Stimulated activated CD8-positive, alpha-beta memory T cell treated with anti-CD3 and anti-CD28 coated beads, Interleukin-12 subunit alpha, Interleukin-12 subunit beta, amount 100 ng/mL, for 24 hours (primary cell): ENCODE measurements around the gene PKNOX1.
"Not testable (repeated sequence)": the region's sequence is repeated elsewhere in the genome, so short reads cannot be mapped to it uniquely, and the experiment has no call there.

ENCODE experiments used
- DNase-seq: peaks from one replicate; pipeline ENCODE4 v3.0.0-alpha.2; 2020; ENCODE audit errors: extremely low read depth

PKNOX1 gene

DNA sequence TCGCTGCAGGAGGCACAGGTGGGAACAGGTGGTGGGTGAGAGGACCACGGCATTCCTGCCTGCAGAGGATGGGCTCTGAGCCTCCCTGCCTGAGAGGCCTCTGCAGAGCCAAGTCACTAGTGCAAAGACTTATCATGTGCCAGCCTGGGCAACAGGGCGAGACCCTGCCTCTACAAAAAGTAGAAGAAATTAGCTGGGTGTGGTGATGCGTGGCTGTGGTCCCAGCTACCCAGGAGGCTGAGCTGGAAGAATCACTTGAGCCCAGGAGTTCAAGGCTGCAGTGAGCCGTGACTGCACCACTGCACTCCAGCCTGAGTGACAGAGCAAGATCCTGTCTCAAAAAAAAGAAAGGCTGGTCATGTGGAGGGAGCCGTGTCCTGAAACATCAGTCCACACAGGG is 46.4 kb downstream of the PKNOX1 start:
- DNase-seq: no peak

DNA sequence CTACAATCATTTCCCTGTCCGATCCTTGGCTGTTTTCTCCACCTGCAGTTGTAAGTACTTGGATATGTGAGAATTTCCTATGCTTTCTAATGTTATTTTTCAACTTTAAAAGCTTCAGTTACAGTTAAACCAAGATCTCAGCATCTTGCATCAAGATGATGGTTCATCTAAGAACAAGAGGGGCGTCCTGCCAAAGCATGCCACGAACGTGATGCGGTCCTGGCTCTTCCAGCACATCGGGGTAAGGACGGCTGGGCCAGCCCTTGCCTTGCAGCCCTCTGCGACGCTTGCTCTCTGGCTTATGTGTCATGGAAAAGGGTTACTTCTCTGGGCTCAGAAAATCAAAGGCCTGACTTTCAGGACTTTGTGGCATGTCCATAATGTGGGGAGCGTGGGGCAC is 46.8 kb downstream of the PKNOX1 start:
- DNase-seq: no peak

DNA sequence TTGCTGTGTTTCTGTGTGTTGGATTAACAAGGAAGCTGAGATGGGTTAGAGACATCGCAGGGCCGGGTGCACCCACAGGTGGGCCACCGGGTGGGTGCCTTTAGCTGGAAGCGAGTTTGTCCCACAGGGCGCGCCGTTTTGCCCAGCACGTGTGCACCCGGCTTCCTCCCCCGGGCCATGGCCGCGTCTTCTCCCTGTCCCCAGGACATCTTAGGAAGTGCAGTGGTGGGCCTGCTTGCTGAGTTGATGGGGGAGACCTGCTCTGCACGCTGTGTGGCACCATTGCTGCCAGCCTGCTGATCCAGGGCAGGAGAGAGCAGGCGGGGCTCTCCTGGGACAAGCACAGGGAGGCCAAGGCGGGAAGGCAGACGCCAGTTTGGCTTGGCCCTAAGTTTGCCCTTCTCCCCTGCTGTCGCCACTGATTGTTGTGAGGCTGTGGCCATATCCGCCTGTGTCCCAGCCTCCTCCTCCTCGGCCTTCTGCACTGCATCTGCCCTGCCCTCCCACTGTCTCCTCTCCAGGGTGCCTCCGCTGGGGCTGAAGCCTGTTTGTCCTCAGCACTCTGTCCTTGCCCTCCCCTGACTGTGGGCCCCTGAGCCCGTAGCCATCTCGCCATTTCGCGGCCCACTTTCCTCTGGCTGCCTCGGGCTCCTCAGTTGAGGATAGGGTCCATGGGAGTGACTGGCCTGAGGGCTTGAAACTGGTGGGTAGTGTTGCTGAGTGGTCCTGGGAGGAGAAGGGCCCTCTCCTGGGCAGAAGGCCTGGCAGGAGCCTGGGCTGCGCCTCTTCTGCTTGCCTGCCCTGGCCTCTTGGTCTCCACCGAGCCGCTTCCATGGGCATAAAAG is 47.6 kb downstream of the PKNOX1 start:
- DNase-seq: no peak

DNA sequence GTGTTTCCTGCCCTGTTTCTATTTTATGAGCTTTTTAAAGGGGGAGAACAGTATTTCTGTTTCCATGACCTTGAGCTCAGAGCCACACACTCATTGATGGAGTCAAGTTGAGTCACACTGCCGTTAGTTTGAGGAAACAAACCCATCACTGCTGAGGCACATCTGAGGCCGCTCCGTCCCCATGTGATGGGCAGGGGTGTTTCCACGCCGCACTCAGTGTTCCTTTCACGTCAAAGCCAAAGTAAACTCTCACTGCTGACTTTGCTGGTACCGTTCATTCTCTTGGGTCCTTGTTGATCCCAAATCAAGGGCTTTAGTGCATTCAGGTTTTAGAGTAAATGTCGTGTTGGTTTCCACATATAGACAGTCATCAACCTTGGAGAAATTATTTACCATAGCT is 48.8 kb downstream of the PKNOX1 start:
- no peak for DNase-seq

DNA sequence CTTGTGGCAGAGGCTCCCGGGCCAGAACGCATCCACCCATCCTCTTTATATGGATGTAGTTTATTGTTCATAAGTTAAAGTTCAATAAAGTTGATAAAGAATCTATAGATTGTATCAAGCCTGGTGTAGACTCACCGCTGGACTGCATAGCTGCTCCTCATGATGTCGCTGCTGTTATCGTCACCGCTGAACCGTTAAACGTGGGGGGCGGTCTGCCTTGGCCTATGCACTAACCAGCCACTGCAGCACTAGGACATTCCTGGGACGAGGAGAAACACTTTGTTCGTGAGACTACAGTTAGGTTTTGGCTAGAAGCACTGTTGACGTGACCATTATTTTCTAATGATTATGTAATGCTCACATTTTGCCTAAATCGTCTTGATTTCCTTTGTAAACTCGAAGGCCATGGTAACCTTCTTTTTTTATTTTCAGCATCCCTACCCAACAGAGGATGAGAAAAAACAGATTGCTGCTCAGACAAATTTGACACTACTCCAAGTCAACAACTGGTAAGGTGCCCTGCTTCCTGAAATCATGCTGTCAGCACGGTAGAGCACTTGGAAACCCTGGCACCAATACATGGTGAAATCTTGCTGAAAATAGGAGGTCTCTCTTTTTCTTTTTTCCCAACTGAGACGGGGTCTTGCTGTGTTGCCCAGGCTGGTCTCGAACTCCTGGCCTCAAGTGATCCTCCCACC is 50.2 kb downstream of the PKNOX1 start:
- no peak for DNase-seq

DNA sequence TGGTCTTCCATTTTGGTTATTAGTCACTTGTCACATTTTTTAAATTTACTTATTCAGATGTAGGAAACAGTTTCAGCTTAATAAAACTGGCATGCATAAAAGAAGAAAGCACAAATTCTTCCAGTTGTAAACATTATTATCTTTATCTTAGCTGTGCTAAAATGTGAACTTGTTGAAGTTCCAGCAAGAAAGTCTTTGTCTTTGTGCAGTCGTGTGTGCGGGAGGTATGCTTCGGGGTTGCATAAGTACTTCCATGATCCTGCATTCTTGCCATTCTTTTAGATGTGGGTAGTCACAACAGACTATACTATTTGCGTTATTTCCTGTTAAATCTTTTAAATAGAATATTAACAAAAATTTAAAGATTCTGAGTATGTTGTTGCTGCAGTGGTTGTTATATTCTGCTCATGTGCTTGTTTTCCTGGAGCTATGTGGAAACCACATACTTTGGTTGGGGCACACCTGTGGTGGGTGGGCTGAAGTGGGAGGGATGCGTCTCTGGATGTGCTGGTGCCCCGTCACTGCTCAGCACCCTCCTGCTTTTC is 51.3 kb downstream of the PKNOX1 start:
- no peak for DNase-seq

DNA sequence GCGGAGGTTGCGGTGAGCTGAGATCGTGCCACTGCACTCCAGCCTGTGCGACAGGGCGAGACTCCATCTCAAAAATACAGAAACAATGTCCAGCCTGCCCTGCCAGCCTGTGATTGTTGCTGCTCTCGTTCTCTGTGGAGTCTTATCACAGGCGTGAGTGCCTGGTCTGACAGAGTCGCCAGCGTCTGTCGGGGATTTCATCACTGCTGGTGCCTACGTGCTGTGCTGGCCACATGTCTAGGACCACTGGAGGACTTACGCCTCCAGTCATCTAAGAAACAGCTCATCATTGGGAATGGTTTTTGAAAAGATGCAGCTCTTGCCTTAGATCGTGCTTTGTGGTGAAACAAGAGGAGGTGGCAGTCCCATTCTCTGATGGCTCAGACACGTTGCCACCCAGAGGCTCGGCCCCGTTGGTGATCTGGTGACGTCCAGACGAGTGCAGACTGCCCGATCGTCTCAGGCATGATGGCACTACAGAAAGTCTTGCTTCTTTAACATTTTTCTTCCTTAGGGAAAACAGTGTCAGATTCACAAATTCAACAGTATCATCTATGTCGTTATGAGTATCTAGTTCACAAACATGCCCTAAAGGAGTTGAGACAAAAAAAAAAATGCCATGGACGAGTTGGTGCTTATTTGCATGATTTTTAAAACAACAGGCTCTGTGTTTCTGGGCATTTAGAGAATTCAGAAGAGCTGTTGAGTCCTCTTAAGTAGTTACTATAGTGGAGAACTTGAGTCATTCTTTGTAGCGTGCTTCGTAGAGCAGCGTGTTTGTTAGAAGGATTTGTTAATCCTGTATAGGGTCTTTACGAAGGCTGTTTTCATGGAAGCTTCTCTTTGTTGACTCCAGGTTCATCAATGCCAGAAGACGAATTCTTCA is 53.7 kb downstream of the PKNOX1 start:
- no peak for DNase-seq

DNA sequence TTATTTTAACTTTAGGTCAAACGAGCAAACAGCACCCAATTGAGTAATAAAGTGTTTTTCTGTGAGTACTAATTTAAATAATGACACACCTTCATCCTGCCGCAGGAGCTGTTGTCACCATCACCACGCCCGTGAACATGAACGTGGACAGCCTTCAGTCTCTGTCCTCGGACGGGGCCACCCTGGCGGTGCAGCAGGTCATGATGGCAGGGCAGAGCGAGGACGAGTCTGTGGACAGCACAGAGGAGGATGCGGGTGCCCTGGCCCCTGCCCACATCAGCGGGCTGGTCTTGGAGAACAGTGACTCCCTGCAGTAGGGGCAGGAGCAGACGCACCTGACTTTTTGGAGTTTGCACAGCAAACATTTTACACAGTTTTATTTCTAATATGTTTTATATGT is 55.4 kb downstream of the PKNOX1 start:
- no peak for DNase-seq

DNA sequence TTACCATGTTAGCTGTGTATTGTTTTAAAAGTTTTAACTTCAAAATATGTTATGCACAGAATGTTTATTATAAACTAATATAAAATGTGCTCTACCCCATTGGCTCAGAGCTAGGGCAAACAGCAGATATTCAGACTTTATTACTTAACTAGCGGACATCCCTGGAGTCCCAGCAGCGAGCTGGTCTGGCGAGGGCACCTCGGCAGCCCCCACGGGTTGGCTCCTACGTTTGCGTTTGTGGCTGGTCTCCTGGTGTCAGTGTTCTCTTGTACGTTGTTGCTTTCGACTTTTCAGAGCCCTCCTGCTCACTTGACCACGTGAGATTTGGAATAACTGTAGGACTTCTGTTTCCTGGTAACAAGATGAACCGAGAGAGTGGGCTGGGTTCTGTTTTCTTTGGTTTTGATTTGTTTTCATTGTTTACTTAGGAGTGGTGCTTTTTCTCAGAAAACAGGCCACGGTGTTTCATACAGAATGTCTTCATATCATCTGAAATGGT is 56.8 kb downstream of the PKNOX1 start:
- no peak for DNase-seq

DNA sequence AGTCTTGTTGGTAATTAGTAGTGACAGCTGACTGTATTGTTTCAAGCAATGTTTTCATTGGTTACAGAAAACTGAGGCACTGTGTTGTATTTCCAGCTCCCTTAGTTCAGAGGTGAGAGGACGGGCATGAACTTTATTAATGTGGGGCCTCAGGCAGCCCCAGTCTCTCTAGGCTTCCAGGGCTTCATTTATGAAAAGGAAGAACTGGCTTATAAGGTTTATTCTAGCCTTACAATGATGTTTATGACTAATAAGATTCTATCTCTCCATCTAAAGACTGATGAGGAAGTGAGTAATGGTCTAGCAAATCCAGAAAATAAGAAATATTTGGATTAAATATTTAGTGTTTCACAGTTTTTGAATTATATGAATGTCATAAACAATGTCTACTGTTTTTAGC is 59.7 kb downstream of the PKNOX1 start:
- no peak for DNase-seq

DNA sequence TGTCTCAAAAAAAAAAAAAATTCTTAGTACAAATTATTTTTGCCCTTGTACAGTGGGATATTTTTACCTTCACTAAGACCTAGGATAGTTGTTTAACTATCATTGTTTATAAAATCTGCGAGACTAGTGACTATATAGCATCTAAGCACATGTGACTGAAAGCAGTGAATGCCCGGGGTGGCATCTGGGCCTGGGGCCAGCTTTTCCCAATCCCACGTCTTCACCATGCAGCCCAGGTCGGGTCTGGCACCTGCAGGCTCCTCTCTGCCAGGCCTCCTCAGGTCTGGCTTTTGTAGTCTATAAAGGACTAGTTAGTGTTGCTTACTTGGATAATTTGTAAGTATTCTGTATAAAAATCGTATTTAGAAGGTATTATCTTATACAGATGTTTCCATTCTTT is 60.5 kb downstream of the PKNOX1 start:
- no peak for DNase-seq

DNA sequence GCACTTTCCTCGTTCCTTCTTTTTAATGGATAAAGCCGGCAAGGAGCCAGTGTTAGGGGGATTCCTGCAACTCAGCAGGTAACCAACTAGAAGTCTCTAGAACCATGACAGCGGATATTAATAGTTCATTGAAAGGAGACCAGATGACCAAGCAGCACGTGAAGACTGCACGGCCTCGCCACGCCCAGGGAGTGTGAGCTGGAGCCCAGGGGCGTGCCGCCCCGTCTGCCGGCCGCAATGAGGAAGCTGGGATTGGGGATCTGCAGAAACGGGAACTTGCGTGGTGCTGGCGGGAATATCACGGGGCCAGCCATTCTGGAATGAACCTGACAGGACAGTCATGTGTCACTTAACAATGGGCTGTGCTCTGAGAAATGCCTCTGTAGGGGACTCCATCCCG is 62.5 kb downstream of the PKNOX1 start:
- DNase-seq: not testable (repeated sequence)

DNA sequence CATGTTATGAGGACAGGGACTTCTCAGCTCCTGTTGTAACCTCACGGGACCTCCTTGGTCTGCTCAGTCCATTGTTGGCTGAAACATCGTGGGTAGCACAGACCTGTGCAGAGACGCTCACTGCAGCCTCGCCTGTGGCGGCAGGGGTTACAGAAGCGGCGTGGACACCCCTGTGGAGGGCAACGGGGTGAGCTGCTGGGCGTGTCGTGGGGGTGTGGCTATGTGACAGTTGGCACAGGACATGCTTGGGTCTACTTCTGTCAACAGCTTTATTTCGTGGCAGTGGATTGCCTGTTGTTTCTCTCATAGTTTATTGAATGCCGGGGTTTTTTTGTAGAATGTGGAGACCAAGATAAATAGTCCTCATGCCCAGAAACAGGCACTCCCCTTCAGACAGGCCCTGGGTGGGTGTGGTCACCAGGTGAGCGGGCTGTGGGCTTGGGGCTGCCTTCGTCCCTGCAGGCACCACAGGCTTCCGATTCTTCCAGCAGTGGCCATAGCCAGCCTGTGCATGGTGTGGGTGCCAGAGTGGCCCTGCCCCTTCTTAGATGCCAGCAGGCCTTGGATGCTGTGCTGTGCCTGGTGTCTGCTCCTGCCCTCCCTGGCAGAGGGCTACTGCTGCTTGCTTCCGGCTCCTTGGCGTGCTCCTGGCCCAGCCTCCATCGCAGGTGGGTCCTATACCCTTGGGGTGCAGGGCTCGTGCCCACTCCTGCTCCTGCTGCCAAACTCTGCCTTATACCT is 63.7 kb downstream of the PKNOX1 start:
- DNase-seq: not testable (repeated sequence)

DNA sequence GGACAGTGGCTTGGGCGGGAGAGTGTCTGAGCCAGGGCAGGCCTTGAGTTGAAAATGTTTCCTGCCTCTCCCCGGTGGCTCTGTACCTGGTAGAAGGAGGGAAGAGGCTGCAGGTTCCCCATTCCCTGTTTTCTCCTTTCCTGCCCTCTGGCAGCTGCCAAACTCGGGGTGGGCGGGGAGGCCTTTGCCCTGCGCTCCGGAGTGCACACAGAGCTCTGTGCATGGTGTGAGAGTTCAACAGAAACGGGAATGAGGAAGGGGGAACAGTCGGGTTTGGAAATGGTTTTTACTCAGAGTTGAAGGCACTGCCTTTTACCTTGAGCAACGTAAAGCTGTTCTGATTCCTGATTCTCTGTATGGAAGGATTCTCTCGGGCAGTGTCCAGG is 64.3 kb downstream of the PKNOX1 start:
- DNase-seq: not testable (repeated sequence)

DNA sequence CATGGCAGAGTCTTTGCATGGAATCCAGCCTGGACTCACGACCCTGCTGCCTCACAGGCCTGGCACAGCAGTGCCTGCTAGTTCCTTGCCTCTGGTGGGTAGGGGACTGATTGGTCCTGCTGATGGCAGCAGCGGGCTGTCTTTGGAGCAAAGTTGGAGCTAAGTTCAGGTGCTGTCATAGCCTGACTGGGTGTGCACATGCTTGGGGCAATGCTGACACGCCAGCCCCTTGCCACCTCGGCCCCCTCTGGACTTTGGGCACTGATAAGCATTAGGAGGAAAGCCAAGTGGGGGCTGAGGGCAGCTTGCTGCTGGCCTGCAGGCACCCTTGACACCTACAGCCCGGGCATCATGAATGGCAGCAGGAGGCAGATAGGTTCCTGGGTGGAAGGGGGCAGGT is 67.8 kb downstream of the PKNOX1 start:
- not testable (repeated sequence) for DNase-seq

DNA sequence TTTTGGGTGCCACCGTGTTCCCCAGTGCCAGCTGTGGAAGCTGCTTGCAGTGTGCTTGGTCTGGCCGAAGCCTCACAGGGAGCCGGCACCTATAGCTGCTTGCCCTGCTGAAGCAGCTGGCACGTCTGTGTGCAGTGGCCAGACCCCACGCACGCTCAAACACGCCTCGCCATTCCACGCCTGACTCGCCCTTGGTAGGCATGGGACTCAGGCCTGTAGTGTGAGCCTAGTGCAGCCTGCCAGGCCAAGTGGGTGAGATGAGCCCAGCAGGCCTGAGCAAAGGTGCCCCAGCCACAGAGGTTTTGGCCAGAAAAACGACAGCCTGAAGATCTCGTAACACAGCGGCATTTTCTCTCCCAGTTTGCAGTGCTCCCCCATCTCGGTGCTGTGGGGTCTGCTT is 68.9 kb downstream of the PKNOX1 start:
- not testable (repeated sequence) for DNase-seq

DNA sequence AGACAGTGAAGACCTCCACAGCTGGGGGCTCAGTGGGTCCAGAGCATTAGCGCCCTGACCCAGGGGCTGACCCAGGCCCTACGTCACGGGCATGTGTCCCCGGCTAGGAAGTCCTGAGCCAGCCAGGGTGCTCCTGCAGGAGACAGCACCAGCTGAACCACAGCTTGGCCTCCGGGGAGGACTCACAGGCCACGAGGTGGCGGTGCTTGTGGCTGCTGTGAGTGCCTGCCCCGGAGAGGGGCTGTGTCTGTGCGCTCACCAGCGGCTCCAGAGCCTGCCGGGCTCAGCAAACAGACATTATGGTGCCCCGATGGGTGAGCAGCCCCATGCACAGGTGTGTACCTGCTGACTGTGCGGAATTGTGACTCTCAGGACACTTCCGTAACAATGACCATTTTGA is 70.2 kb downstream of the PKNOX1 start:
- not testable (repeated sequence) for DNase-seq

DNA sequence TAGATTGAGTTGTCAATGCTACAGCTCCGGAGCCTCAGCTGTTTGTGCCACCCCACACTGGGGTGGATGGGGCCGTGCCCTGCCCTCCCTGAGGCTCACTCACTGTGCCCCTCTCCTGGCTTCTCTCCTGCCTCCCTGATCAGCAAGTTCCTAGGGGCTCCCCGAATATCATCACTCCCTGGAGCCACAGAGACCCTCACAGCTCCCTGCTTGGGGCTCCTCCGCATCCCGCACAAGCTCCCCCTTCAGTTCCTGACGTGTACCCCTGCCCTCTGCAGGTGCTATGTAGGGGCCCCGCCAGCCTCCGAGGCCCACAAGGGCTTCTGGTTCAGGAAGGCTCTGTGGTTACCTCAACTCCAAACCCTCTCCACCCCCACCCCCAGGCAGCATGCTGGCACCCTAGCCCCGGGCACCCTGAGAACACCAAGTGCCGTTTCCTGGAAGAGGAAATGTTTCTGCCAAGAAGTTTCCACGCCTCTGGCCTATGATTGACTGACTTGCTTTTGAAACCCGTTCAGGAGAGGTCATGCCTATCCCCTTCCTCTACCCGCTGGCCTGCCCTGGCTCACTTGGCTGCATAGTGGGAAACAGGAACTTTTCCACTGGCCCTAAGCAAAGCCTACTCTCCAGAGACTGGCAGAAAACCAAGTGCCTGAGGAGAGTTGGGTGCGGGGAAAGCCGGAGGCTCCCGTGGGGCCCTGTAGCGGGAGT is 71.0 kb downstream of the PKNOX1 start:
- not testable (repeated sequence) for DNase-seq

DNA sequence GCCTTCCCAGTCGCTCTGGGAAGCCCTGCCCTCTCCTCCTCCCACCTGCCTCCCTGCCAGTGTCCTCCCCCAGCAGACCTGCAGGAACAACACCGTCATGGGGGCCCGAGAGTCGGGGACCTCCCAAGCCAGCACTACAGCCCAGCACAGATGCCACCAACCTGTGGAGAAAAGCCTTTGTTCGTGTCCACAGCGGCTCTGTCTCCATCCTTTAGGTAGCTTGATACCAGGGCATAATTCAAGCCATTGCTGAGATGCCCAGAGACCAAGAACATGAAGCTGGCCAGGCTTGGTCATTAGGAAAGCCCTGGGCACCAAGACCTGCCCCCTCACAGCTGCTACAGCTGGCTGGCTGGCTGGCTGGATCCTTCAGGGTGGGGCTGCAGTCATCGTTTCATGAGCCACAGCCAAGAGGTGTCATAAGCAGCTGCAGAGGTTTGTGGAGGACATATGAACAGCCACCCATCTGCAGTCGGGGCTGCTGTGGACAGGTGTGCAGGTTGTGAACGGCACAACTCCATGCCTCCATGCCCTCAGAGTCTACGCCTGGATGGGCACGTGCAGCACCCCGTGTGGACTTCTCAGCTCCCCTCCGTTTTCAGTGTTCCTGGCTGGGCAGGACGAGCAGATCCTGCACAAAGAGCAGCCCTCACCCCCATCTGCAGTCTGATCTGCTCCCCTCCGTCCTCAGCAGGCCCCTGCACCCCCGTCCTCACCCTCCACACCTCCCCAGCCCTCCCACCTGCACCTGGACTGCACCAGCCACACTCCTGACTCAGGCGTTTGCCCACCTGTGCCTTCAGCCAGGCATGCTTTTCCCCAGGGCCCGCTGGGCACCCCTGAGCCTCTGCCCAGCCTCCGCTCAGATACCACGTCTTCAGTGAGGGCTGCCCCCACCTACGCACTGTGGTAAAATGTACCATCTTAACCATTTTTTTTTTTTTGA is 71.8 kb downstream of the PKNOX1 start:
- DNase-seq: not testable (repeated sequence)
